Measurements from ENCODE around the gene KAZN.

Gene KAZN

DNA sequence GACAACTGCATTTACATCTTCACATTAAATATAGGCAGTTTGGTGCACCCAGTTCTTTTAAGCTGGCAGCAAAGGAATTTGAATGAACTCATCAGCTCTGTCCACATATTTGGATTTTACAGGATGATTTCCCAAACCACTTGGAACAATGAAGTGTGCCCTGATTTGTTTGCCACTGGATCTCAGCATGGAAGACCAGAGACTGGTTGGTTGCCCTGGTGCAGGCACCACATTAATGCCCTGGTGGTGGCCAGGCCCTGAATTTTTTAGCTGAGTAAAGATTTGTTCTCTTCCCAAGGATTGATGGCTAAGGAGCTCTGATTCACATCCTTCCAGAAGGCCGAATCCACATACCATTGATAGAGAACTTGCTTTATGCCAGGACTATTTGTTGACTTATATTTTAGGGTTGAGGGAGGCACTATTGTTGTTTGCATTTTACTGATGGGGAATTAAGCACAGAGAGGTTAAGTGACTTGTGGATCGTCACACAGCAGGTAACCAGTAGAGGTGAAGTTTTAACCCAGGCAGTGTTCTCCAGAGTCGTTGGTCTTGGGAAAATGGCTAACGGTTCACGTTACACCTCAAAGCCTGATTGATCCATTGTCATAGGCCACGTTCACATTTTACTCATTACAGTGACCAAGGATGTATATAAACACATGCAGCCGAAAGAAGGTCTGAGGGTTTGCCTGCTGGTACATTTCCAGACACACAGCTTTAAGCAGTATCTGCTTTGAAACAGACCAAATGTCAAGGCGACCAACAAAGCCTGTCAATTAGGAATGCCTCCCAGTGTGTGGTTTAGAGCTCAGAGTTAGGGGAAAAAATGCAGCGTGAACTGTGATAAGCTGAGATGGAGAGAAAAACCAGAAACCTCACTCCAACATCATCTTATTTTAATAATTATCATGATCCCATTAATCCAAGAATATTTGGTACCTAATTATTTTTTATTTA, 50.7 kb downstream of the KAZN start:
- no peak for DNase-seq

DNA sequence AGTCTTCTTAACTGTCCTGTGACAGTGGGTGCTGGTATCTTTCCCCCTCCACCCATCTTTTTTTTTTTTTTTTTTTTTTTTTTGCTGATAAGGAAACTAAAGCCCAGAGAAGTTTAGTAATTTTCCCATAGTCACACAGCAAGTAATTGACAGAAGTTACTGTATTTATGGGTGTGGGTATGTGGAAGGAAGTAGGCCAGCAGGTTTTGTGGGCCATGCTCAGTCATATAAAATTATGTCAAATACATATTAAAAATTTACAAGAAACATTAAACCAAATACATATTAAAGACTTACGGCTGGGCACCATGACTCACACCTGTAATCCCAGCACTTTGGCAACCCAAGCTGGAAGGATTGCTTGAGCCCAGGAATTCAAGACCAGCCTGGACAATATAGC, 51.5 kb downstream of the KAZN start:
- DNase-seq = no peak

DNA sequence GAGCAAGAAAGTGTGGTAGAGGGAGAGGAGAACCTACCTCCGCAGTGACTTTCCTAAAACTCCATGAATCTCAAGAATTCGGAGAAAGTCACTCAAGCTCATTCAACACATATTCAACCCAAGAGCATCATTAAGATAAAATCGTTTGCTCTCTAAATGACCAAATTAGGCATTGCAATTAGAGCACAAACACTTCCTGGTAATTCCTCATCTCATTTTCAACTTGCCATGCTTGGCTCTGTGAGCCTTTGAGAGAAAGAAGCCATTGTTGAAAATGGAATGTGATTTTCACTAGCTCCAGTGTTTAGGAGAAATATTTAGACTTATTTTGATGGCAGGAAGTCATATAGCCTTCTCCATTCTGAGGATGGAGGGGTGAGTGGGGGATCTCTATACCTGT, 52.5 kb downstream of the KAZN start:
- no peak for DNase-seq

DNA sequence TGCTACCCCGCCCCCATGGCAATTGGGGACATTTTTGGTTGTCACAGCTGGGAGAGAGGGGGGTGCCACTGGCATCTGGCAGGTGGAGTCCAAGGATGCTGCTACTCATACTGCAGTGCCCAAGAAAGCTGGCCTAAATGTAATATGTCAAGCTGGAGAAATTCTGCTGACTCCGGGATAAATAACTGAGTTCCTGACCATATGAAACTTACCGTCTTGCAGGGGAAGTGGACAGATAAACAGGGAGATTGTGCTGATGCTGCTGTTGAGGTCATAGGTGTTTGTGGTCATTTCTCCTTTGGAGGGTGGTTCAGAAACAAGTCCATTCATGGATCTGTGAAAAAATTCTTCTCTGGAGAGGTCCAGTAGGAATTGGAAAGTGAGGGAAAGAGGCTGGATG, 54.4 kb downstream of the KAZN start:
- no peak for DNase-seq

DNA sequence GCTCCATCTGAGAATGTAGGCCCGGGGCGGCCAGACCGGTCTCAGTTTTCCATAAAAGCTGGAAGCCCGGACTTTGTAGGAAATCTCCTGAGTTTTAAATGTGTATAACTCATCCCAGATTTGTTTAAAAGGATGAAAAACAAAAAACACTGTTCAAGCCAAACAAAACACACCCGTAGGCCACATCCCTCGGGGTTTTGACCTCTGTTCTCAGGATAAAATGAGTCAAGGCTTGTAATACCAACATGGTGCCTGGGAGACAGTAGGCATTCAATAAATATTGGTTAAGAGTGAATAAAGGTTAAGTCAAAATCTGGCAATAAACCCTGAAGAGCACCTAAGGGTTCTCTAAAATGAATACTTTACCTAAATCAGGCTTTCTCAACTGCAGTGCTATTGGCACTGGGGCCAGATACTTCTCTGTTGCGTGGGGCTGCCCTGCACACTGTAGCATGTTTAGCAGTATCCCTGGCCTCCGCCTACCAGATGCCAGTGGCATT, 55.0 kb downstream of the KAZN start:
- no peak for DNase-seq

DNA sequence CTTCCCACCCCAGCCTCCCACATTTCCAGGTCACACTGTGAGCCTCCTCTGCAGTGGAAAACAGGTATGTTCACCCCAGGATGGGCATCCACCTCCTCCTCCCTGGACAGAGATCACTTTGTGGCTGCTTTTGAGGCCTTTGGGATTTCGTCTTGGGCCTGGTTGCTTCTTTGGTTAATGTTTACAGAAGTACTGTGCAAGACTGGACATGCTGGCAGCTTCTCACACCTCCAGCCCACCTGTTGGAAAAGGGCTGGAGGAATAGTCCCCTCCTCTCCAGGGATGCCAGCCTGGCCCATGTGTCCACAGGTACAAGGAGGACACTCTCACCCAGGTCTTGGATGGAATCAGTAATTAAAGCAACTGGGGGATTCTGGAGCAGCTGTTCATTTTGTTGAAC, 56.1 kb downstream of the KAZN start:
- no peak for DNase-seq

DNA sequence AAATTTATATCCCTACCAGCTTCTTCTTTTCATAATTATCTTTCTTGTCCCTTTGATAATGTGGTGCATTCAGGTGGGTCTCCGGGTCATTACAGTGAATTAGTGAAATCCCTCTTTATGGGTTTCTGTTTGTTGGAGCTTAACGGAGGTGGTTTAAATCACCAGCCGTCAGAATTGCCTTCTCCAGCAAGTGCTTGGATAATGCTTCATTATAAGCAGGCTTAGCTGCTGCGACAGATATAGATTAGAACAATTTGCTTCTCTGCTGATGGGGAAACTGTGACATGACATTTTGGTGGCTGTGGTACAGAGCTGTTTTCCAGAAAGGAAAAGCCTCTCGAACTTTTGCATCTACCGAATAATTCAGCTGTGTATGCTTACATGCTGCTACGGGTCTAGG, 56.9 kb downstream of the KAZN start:
- DNase-seq = no peak

DNA sequence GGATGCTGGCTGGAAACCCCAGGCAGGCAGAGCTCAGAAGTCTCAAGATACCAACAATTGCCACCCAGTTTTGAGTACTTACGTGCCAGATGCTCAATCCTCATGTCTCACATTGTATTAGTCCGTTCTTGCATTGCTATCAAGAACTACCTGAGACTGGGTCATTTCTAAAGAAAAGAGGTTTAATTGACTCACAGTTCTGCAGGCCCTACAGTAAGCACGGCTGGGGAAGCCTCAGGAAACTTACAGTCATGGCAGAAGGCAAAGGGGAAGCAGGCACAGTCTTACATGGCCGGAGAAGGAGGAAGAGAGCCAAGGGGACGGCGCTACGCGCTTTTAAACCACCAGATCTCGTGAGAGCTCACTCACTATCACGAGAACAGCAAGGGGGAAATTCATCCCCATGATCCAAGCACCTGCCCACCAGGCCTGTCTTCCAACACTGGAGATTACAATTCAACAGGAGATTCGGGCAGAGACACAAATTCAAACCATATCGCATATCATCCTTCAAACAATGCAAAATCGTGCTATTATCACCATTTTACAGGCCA, 58.0 kb downstream of the KAZN start:
- no peak for DNase-seq

DNA sequence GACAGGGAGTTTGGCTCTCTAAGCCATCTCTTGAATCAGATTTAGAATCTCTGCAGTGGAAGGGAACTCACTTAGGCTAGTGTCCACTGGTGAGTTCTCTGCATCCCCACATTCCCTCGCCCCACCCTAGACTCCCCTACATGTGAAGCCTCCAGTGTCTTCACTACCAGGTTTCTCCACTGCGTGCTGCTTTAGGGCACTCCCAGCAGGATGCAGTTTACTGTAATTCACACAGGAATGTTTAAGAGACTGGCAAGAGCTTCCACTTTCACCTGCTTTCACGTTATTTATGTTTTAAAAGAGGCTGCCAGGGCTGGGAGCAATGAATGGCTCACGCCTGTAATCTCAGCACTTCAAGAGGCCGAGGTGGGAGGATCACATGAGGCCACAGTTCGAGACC, 60.2 kb downstream of the KAZN start:
- no peak for DNase-seq

DNA sequence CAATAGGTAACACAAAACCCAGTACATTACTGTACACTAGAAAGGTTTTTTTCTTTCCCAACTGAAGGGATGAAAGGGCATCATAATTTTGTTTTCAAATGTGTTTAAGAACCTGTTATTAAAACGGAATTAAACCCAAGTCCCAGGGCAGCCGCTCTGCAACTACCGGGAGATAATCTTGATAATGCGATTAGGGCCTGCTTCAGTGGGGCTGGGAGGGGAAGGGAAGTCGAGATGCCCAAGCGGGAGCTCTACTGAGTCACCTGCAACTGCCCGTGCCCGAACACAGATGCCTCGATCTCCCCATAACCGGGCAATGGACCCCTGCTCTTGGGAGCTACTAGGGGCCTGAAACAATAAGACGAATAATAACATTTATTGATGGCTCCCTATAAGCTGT, 61.4 kb downstream of the KAZN start:
- no peak for DNase-seq

DNA sequence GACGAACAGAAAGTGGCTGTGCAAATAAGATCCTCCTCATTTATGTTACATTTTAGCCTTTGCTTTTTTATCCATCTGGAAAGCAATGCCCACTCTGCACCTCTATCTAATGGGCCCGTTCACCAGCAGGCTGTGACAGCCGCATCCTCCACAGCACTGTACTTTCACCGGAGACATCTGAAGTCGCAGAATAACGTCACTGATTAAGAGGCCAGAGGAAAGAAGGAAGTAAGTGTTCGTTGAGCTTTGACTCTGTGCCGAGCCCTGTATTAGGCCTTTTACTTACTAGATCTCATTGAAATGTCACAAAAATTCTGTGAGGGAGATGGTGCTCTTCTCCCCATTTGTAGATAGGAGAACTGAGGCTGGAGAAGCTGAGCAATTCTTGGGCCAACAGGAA, 62.3 kb downstream of the KAZN start:
- no peak for DNase-seq

DNA sequence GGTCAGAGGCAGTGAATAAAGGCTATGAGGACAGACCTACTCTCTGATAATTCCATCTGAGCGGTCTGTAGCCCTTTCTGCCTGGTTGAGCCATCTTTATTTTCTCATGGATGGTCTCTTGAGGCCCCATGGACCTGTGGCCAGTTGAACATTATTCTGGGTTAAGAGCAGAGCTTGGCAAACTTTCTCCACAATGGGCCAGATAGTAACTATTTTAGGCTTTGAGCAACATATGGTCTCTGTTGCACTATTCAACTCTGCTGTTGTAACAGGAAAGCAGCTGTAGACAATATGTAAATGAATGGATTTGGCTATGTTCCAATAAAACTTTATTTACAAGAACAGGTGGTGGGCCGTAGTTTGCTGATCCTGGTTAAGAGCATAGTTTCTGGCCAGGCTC, 62.7 kb downstream of the KAZN start:
- no peak for DNase-seq

DNA sequence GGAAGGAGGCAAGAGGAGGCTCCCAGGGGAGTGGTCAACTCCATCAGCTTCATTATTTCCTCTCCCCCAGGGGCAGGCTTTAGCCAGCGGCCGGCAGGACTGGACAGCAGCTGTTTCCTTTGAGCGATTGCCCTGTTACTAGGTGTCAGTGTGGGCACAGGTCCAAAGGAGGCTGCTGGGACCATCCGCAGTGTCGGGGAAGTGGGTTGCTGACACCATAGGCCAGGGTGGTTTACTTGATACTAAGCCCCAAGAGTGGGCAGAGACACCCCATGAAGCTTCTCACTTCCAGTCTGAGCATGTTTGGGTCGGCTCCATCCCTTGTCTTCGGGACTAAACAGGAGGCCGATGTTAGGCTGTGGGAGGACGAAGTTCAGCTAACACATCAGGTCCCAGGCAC, 63.6 kb downstream of the KAZN start:
- DNase-seq = no peak

DNA sequence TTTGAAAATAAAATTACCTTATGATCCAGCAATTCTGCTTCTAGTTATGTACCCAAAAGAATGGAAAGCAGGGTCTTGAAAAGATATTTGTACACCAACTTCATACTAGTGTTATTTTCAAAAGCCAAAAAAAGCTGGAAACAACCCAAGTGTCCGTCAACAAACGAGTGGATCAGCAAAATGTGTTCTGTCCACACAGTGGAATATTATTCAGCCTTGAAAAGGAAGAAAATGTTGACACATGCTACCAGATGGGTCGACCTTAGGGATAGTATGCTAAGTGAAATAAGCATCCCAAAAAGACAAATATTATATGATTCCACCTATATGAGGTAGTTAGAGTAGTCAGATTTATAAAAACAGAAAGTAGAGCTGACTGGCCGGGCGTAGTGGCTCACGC, 65.3 kb downstream of the KAZN start:
- no peak for DNase-seq

DNA sequence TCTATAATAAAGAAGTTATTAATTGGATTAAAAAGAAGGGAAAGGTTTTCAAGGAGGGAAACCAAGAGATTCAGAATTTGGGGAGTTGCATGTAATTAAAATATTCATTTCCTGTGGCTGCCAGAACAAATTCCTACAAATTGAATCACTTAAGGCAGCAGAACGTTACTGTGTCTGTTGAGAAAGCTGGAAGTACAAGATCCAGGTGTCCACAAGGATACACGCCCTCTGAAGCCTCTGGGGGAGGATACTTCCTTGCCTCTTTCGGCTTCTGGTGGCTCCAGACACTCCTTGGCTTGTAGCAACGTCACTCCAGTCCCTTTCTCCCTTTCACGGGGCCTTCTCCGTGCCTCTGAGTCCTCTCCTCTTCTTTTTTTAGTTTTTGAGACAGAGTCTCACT, 67.9 kb downstream of the KAZN start:
- no peak for DNase-seq

DNA sequence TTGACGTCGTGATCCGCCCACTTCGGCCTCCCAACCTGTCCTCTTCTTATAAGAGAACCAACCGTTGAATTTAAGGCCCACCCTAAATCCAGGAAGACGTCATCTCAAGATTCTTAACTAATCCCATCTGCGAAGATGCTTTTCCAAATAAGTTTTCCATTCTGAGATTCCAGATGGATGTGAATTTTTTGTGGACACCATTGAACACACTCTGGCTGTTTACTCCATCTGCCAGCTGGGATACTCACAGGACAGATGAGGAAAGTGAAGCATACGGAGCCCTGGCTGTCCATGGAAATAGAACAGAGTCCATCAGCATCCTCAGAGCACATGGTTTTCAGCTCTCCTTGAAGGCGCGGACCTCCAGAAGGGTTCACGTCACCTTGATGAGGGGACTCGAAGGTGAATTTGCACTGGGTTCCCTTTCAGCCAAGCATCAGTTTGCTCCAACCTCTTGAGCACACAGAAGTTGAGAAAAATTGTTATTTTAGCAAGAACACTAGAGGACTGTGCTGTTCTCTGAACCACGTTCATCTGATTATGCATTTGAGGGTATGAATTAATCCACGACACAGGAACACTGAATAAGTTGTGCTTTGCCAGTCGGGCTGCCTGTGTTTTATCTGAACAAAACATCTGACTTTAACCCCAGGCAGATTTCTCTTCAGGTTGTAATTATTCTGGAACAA, 68.6 kb downstream of the KAZN start:
- no peak for DNase-seq

DNA sequence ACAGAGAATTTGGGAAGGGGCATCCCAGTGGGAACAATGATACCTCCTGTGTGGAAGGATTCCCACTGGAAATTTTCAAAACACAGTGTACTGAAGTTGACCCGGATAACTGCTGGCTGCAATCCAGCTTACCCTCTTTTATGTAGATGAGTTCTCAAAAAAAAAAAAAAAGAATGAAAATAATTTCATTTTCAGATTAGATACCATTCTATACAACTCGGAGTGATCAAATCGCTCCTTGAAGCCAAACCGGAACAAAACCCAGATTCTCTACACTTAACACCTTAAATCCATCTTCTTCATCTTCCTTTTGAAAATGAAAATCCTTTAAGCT, 69.1 kb downstream of the KAZN start:
- DNase-seq = no peak

DNA sequence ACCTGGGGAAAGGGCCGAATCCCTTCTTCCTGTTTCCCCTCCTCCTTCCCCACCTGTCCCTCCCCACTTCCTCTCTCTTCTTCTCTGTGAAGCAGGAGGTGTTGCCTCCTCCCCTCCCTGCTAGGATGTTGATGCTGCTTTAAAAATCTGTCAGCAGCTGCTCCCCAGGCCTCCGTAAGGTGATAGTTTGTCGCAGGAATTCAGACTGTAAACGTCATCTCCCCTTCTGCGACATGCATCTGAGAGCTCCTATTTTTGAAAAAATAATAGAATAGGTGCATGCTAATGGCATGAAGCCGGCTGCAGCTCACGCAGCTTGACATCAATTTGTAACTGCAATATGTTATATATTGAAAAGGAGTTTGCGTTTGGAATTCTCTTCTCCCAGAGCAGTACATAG, 70.1 kb downstream of the KAZN start:
- no peak for DNase-seq

DNA sequence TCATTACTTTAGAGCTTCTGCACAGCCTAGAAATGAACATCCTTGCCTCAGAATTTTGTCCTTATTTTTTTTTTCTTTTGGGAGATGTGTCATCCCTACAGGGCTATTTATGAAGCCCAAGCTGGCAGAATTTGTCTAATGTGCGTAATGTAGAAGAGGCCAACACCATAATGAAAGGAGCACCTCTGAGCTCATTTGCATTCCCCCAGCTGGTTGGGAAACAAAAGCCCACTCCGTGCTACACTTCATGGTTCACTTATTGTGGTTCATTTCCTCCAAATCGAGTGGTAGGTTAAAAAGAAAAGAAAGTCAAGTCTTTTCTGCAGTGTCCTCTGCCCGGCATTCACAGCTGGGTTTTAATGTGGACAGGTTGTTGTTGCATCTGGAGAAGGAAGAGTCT, 73.5 kb downstream of the KAZN start:
- DNase-seq = no peak

DNA sequence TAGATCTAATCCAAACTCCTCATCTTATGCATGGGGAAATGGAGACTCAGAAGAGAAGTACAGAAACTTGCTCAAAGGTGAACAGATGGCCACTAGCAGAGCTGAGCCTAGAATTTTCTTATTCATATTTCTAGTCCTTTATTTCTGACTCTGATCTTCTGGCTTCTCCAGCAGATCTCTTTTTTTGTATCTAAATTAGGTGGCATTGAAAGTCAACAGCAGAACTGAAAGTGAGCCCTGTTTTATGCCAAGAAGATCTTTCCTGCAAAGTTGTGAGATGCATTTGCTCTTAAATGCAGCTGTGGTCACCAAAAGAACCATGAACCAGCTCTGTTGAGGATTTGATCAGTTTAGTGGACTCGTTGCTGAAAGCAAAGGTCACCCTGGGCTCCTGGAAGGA, 75.5 kb downstream of the KAZN start:
- no peak for DNase-seq

DNA sequence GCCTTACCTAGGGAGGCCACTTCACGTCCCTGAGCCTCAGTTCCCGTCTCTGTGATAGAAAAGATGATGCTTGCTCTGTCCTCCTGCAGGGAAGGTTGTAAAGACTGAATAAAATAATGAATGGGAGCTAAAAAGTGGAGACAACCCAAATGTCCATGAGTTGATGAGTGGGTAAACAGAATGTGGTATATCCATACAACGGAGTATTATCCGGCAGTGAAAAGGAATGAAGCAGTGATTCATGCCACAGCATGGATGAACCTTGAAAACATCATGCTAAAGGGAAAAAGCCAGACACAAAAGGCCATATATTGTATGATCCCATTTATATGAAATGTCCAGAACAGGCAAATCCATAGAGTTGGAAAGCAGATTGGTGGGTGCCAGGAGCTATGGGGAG, 77.9 kb downstream of the KAZN start:
- no peak for DNase-seq

DNA sequence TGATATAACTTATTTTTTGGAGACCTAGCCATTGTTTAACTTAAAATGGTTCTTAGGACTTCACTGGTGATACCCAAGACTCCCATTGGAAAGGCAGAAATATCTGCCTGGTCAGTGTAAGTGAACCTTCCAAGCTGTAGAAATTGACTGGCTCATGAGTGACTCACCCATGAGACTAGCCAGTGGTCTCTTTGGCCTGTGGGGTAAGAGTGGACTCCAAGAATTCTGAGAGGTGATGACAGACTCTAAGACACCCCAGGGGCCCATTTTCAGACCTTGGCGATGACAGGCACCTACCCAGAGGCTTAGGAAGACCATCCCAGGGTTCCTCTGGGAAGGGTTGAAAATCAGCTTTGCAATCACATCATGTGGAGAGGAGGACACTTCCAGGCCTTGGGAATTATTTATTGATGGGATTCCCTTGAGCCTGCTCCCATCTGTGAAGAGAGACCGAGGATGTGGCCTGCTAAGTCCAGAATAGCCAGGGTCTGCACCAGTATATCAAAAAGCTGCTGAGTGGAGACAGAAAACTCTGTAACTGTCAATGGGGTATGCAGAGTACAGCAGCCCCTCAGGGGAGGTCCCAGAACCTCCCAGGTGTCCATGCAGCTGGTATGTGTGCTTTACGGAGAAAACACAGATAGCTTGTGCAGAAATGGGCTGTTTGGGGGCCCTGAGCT, 78.9 kb downstream of the KAZN start:
- DNase-seq = no peak

DNA sequence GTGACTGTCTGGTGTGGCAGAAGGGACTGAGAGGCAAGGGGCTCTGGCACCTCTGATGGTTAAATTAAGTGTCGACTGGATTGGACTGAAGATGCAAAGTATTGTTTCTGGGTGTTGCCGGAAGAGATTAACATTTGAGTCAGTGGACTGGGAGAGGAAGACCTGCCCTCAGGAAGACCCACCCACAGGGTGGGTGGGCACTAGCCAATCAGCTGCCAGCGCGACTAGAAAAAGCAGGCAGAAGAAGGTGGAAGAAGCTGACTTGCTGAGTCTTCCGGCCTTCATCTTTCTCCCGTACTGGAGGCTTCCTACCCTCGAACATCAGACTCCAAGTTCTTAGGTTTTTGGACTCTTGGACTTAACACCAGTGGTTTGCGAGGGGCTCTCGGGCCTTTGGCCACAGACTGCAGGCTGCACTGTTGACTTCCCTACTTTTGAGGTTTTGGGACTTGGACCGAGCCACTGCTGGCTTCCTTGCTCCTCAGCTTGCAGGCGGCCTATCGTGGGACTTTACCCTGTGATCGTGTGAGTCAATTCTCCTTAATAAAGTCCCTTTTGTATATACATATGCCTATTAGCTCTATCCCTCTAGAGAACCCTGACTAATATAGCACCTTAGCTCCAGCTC, 79.6 kb downstream of the KAZN start:
- DNase-seq = no peak
